Measurements from ENCODE around the gene GZF1.

The GZF1 gene

GRCh38 chr20:23349338-23350195 lies 12.4 kb upstream of the GZF1 start:
- ATAC-seq = peak; percentile 73
- TF ChIP-seq BACH2 (CRISPR knock-in tag; IDR thresholded peaks at IDR 0.05; ENCODE audit: borderline replicate concordance) = no peak
- TF ChIP-seq, protein P1, sequence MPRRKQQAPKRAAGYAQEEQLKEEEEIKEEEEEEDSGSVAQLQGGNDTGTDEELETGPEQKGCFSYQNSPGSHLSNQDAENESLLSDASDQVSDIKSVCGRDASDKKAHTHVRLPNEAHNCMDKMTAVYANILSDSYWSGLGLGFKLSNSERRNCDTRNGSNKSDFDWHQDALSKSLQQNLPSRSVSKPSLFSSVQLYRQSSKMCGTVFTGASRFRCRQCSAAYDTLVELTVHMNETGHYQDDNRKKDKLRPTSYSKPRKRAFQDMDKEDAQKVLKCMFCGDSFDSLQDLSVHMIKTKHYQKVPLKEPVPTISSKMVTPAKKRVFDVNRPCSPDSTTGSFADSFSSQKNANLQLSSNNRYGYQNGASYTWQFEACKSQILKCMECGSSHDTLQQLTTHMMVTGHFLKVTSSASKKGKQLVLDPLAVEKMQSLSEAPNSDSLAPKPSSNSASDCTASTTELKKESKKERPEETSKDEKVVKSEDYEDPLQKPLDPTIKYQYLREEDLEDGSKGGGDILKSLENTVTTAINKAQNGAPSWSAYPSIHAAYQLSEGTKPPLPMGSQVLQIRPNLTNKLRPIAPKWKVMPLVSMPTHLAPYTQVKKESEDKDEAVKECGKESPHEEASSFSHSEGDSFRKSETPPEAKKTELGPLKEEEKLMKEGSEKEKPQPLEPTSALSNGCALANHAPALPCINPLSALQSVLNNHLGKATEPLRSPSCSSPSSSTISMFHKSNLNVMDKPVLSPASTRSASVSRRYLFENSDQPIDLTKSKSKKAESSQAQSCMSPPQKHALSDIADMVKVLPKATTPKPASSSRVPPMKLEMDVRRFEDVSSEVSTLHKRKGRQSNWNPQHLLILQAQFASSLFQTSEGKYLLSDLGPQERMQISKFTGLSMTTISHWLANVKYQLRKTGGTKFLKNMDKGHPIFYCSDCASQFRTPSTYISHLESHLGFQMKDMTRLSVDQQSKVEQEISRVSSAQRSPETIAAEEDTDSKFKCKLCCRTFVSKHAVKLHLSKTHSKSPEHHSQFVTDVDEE (CRISPR knock-in tag; IDR thresholded peaks at IDR 0.05) = no peak
- TF ChIP-seq ZNF565 (CRISPR knock-in tag; conservative IDR thresholded peaks at IDR 0.05; ENCODE audit: low read depth) = no peak
- no peak for TF ChIP-seq CSRNP3 (CRISPR knock-in tag; IDR thresholded peaks at IDR 0.05)
- TF ChIP-seq, protein P2, sequence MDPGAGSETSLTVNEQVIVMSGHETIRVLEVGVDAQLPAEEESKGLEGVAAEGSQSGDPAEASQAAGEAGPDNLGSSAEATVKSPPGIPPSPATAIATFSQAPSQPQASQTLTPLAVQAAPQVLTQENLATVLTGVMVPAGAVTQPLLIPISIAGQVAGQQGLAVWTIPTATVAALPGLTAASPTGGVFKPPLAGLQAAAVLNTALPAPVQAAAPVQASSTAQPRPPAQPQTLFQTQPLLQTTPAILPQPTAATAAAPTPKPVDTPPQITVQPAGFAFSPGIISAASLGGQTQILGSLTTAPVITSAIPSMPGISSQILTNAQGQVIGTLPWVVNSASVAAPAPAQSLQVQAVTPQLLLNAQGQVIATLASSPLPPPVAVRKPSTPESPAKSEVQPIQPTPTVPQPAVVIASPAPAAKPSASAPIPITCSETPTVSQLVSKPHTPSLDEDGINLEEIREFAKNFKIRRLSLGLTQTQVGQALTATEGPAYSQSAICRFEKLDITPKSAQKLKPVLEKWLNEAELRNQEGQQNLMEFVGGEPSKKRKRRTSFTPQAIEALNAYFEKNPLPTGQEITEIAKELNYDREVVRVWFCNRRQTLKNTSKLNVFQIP (CRISPR knock-in tag; IDR thresholded peaks at IDR 0.05; ENCODE audit: borderline replicate concordance, low read depth) = no peak
- TF ChIP-seq ZFP3 (CRISPR knock-in tag; IDR thresholded peaks at IDR 0.05) = no peak
- no peak for TF ChIP-seq ZNF70 (CRISPR knock-in tag; IDR thresholded peaks at IDR 0.05)
- TF ChIP-seq TCF4 (CRISPR knock-in tag; IDR thresholded peaks at IDR 0.05; ENCODE audit: borderline replicate concordance) = no peak
- TF ChIP-seq SNAI2 (CRISPR knock-in tag; IDR thresholded peaks at IDR 0.05) = no peak
- TF ChIP-seq, protein P3, sequence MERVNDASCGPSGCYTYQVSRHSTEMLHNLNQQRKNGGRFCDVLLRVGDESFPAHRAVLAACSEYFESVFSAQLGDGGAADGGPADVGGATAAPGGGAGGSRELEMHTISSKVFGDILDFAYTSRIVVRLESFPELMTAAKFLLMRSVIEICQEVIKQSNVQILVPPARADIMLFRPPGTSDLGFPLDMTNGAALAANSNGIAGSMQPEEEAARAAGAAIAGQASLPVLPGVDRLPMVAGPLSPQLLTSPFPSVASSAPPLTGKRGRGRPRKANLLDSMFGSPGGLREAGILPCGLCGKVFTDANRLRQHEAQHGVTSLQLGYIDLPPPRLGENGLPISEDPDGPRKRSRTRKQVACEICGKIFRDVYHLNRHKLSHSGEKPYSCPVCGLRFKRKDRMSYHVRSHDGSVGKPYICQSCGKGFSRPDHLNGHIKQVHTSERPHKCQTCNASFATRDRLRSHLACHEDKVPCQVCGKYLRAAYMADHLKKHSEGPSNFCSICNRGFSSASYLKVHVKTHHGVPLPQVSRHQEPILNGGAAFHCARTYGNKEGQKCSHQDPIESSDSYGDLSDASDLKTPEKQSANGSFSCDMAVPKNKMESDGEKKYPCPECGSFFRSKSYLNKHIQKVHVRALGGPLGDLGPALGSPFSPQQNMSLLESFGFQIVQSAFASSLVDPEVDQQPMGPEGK (CRISPR knock-in tag; IDR thresholded peaks at IDR 0.05; ENCODE audit: borderline replicate concordance) = no peak; the same call in 1 of the 2 replicates
- no peak for TF ChIP-seq CSDC2 (CRISPR knock-in tag; IDR thresholded peaks at IDR 0.05)
- no peak for TF ChIP-seq GLIS3 (CRISPR knock-in tag; IDR thresholded peaks at IDR 0.05)
- TF ChIP-seq OSR1 (CRISPR knock-in tag; IDR thresholded peaks at IDR 0.05) = no peak
- no peak for TF ChIP-seq CREB5 (CRISPR knock-in tag; IDR thresholded peaks at IDR 0.05; ENCODE audit: low read depth)
- no peak for TF ChIP-seq ZFP30 (CRISPR knock-in tag; IDR thresholded peaks at IDR 0.05)
- no peak for TF ChIP-seq TOX (CRISPR knock-in tag; IDR thresholded peaks at IDR 0.05; ENCODE audit: borderline replicate concordance)
- no peak for TF ChIP-seq PPARA (CRISPR knock-in tag; IDR thresholded peaks at IDR 0.05; ENCODE audit: borderline replicate concordance)

DNA sequence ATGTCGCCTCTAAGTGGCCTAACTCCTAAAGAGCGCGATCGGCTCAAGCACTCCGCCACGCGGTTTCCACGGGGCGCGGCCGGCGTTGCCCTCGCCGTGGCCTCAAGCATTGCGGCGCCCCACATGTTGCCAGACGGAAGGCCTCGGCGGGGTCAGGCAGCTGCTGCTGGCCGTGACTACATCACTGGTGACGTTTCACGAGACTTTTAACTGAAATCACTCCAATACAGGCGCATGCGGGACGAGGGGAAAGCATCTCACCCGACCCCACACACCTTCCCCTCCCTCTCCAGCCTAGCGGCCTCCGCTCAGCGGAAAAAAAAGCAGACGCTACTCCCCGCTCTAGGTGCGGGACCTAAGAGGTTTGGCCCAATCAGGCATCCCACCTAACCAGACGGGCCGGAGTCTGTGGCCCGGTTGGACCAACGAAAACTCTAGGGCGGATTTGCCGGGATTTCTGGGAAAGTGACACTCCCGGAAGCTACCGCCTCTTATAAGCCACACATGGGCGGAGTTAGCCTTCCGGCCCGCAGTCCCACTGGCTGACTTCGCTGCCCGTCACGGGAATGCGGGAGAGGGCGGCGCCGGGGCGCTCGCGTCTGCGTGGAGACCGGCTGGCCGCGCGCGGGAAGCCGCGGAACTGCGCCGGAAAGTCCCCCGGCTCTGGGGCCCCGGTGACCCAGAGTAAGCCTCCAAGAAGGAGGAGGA lies 11.6 kb upstream of the GZF1 start, which contains the start of gene NXT1:
NXT1 (plus strand) TSS at position 596 of the 708 bp plus-strand sequence. CDS start 3,251 bp downstream, outside the sequence.
- peak; percentile 92 for ATAC-seq
- TF ChIP-seq ESRRG (CRISPR knock-in tag; IDR thresholded peaks at IDR 0.05) (peak; percentile 70; the same call in 1 of the 2 replicates), CSRNP3 (CRISPR knock-in tag; IDR thresholded peaks at IDR 0.05) (peak; percentile 70), TCF4 (CRISPR knock-in tag; IDR thresholded peaks at IDR 0.05; ENCODE audit: borderline replicate concordance) (no peak), CREB5 (CRISPR knock-in tag; IDR thresholded peaks at IDR 0.05; ENCODE audit: low read depth) (no peak)
- TF ChIP-seq, protein P1 (CRISPR knock-in tag; IDR thresholded peaks at IDR 0.05) = peak; percentile 25; the same call in 1 of the 2 replicates
